ENCODE data around the gene CEP135. TPM values are rescaled to one million over a fixed set of nuclear protein-coding genes. Genes with fewer than 3 reads are reported as not detected.

CEP135 gene
- total RNA-seq, 2 donors from 2014 or later = 17.3 to 24.5 TPM

DNA sequence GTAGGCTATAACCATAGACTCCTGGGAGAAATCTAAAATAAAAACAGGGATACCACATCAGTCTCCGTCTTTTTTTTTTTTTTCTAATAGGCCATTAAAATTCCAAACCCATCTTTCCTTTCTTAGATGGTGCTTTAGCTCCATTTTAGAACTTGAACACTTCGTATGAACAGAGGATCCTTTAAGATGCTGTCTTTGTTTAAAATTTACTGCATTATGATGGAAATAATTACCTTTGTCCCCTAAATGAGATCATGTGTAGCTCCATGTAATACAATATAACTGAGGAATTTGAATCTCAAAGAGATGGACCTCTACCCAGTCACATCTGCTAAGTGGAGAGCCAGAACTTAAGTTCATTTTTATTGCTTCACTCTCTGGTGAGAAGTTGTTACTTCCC, 47.9 kb downstream of the CEP135 start:
- H3K4me1 Mint-ChIP-seq (ENCODE audit: low read depth in 2 of 2) = peaks cover 7 to 20% of the 10 kb centered on the region in 2 donors
- H3K27me3 Mint-ChIP-seq = no peaks in the 10 kb centered on the region
- no peak for DNase-seq (ENCODE audit: low spot score)
- peaks cover 42% of the 10 kb centered on the region for H3K36me3 Mint-ChIP-seq
- peaks cover 2% of the 10 kb centered on the region for H3K9me3 Mint-ChIP-seq
- no peak for ATAC-seq
- H3K27ac Mint-ChIP-seq = no peak overlapping the region
- H3K4me3 Mint-ChIP-seq = no peak overlapping the region

DNA sequence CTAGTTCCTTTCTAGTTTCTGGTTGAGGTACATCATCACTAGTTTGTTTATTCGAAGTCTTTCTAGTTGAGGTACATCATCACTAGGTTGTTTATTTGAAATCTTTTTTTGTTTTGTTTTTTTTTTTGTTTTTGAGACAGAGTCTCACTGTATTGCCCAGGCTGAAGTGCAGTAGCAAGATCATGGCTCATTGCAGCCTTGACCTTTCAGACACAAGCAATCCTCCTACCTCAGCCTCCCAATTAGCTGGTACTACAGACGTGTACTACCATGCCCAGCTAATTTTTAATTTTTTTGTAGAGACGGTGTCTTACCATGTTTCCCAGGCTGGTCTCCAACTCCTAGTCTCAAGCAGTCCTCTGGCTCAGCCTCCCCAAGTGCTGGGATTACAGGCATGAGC, 54.9 kb downstream of the CEP135 start:
- no peak for DNase-seq (ENCODE audit: low spot score)
- H3K4me3 Mint-ChIP-seq = no peak overlapping the region
- H3K27me3 Mint-ChIP-seq = no peaks in the 10 kb centered on the region
- no peak for ATAC-seq
- peaks cover 61% of the 10 kb centered on the region for H3K36me3 Mint-ChIP-seq
- peaks cover 9 to 15% of the 10 kb centered on the region in 2 donors for H3K4me1 Mint-ChIP-seq (ENCODE audit: low read depth in 2 of 2)
- H3K27ac Mint-ChIP-seq = no peak overlapping the region
- peaks cover 2% of the 10 kb centered on the region for H3K9me3 Mint-ChIP-seq

- H3K27me3 Mint-ChIP-seq = no peaks in the 10 kb centered on the region
- H3K4me3 Mint-ChIP-seq = no peak overlapping the region
Observed at GRCh38 chr4:56004235-56004634, 55.5 kb downstream of the CEP135 start.

GRCh38 chr4:56007154-56007553, 58.4 kb downstream of the CEP135 start:
- DNase-seq (ENCODE audit: low spot score) (no peak), ATAC-seq (no peak)
- Mint-ChIP-seq H3K4me1 (ENCODE audit: low read depth in 2 of 2) (peaks cover 0 to 8% of the 10 kb centered on the region in 2 donors), H3K27ac (no peak overlapping the region), H3K4me3 (no peak overlapping the region), H3K27me3 (no peaks in the 10 kb centered on the region), H3K9me3 (no peaks in the 10 kb centered on the region), H3K36me3 (peaks cover 34% of the 10 kb centered on the region)

More at GRCh38 chr4:56004235-56004634, 55.5 kb downstream of the CEP135 start:
- Mint-ChIP-seq H3K4me1 (ENCODE audit: low read depth in 2 of 2) (peaks cover 9 to 15% of the 10 kb centered on the region in 2 donors), H3K9me3 (peaks cover 2% of the 10 kb centered on the region), H3K36me3 (peaks cover 58% of the 10 kb centered on the region), H3K27ac (no peak overlapping the region)
- no peak for DNase-seq (ENCODE audit: low spot score)
- ATAC-seq = no peak

GRCh38 chr4:56008206-56008605, 59.5 kb downstream of the CEP135 start:
- DNase-seq (ENCODE audit: low spot score) (no peak), ATAC-seq (no peak)
- H3K9me3 Mint-ChIP-seq = no peaks in the 10 kb centered on the region
- H3K36me3 Mint-ChIP-seq = peaks cover 36% of the 10 kb centered on the region
- no peak overlapping the region for H3K4me3 Mint-ChIP-seq
- peaks cover 0 to 8% of the 10 kb centered on the region in 2 donors for H3K4me1 Mint-ChIP-seq (ENCODE audit: low read depth in 2 of 2)
- no peak overlapping the region for H3K27ac Mint-ChIP-seq
- H3K27me3 Mint-ChIP-seq = no peaks in the 10 kb centered on the region

DNA sequence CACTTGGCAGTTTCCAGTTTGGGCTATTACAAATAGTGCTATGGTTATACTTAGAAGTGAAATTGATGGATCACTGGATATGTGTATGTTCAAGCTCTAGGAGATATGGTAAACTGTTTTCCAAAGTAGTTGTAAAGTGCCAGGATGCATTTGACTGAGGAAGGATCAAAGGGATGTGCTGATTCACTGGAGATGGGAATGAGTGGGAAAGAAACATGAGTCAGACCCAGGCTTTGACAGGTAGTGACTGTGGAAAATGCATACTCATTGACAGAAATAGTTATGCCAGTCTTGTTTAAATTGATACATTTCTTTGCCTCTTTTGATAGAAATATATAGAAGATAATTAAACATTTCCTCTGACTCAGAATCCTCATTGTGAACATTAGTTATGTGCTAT, 77.9 kb downstream of the CEP135 start:
- Mint-ChIP-seq H3K4me1 (ENCODE audit: low read depth in 2 of 2) (peaks cover 0 to 4% of the 10 kb centered on the region in 2 donors), H3K9me3 (no peaks in the 10 kb centered on the region)
- no peak for ATAC-seq

GRCh38 chr4:56028165-56028564, 79.4 kb downstream of the CEP135 start:
- H3K9me3 Mint-ChIP-seq = no peaks in the 10 kb centered on the region
- no peak for ATAC-seq
- H3K36me3 Mint-ChIP-seq = peaks cover 25% of the 10 kb centered on the region
- peaks cover 0 to 4% of the 10 kb centered on the region in 2 donors for H3K4me1 Mint-ChIP-seq (ENCODE audit: low read depth in 2 of 2)
- H3K27ac Mint-ChIP-seq = no peak overlapping the region
- no peak for DNase-seq (ENCODE audit: low spot score)
- H3K4me3 Mint-ChIP-seq = no peak overlapping the region
- H3K27me3 Mint-ChIP-seq = no peaks in the 10 kb centered on the region

More for the DNA sequence above, 77.9 kb downstream of the CEP135 start:
- Mint-ChIP-seq H3K27ac (no peak overlapping the region), H3K36me3 (peaks cover 31% of the 10 kb centered on the region), H3K27me3 (no peaks in the 10 kb centered on the region), H3K4me3 (no peak overlapping the region)
- DNase-seq (ENCODE audit: low spot score) = no peak

GRCh38 chr4:56038487-56039162, 89.9 kb downstream of the CEP135 start:
- H3K27ac Mint-ChIP-seq = no peak overlapping the region
- H3K27me3 Mint-ChIP-seq = peaks cover 19 to 23% of the 10 kb centered on the region in 2 donors
- H3K36me3 Mint-ChIP-seq = no peaks in the 10 kb centered on the region
- no peak for DNase-seq (ENCODE audit: low spot score)
- no peaks in the 10 kb centered on the region for H3K4me1 Mint-ChIP-seq (ENCODE audit: low read depth in 2 of 2)
- no peaks in the 10 kb centered on the region for H3K9me3 Mint-ChIP-seq
- ATAC-seq = no peak
- no peak overlapping the region for H3K4me3 Mint-ChIP-seq

DNA sequence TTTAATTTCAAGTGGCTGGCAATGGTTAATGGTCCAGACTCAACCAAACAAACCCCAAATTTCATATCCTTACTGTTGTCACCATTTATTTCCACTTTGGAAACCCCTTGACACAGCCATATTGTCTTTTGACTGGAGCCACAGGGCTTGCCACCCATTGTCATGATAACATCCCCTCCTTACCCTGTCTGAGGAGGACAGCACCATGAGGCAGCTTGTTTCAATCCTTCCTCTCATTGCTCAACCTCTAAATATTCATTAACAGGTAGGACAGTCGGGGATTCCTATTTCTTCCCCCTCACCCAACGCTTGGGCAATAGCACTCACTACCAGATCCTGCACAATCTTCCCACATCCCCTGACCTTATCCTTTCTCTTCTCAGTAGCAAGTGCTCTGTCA, 92.1 kb downstream of the CEP135 start:
- Mint-ChIP-seq H3K4me3 (no peak overlapping the region), H3K9me3 (no peaks in the 10 kb centered on the region), H3K36me3 (no peaks in the 10 kb centered on the region), H3K4me1 (ENCODE audit: low read depth in 2 of 2) (no peaks in the 10 kb centered on the region), H3K27me3 (peaks cover 27 to 33% of the 10 kb centered on the region in 2 donors), H3K27ac (no peak overlapping the region)
- no peak for ATAC-seq
- DNase-seq (ENCODE audit: low spot score) = no peak

DNA sequence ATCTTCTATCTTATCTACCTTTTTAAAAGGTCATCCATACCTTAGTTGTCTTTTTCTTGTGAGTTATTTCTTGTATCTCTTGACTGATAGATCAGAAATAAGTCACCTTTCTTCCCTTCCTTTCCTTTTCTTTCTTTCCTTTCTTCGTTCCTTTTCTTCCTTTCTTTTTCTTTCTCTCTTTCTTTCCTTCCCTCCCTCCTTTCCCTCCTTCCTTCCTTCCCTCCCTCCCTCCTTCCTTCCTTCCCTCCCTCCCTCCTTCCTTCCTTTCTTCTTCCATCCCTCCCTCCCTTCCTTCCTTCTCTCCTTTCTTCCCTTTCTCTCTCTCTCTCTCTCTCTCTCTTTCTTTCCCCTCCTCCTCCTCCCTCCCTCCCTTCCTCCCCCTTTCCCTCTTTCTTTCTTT, 93.5 kb downstream of the CEP135 start:
- Mint-ChIP-seq H3K36me3 (no peaks in the 10 kb centered on the region), H3K9me3 (no peaks in the 10 kb centered on the region), H3K27ac (no peak overlapping the region), H3K4me3 (no peak overlapping the region), H3K4me1 (ENCODE audit: low read depth in 2 of 2) (no peaks in the 10 kb centered on the region), H3K27me3 (peaks cover 26 to 39% of the 10 kb centered on the region in 2 donors)
- ATAC-seq = no peak
- no peak for DNase-seq (ENCODE audit: low spot score)

DNA sequence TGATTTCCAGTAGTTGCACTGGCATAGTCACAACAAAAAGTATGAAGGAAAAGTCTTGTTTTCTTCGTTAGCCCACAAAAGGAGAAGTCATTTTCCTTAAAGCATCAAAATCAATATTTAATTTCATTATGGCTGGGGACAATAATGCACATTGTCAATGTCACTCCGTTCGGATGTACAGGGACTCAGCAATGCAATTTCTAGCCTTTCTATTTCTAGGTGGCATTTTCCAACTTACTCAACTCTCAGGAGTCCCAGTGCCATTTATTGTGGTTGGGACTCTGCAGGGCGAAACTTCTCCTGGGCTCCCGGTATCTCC, 99.6 kb downstream of the CEP135 start:
- ATAC-seq (no peak), DNase-seq (ENCODE audit: low spot score) (no peak)
- H3K4me3 Mint-ChIP-seq = peak overlapping the region; percentile 15
- no peak overlapping the region for H3K27ac Mint-ChIP-seq
- no peaks in the 10 kb centered on the region for H3K36me3 Mint-ChIP-seq
- H3K4me1 Mint-ChIP-seq (ENCODE audit: low read depth in 2 of 2) = peaks cover 7 to 9% of the 10 kb centered on the region in 2 donors
- H3K9me3 Mint-ChIP-seq = no peaks in the 10 kb centered on the region
- peaks cover 20 to 34% of the 10 kb centered on the region in 2 donors for H3K27me3 Mint-ChIP-seq

- H3K4me3 Mint-ChIP-seq = peak overlapping the region; percentile 15
- H3K4me1 Mint-ChIP-seq (ENCODE audit: low read depth in 2 of 2) = peaks cover 7 to 9% of the 10 kb centered on the region in 2 donors
- H3K27me3 Mint-ChIP-seq = peaks cover 20 to 34% of the 10 kb centered on the region in 2 donors
- ATAC-seq (peak; percentile 93 to 94), DNase-seq (ENCODE audit: low spot score) (no peak)
- no peaks in the 10 kb centered on the region for H3K9me3 Mint-ChIP-seq
- no peaks in the 10 kb centered on the region for H3K36me3 Mint-ChIP-seq
- H3K27ac Mint-ChIP-seq = no peak overlapping the region
Observed at GRCh38 chr4:56048702-56049431, 100.1 kb downstream of the CEP135 start.

- Mint-ChIP-seq H3K4me3 (no peak overlapping the region), H3K9me3 (no peaks in the 10 kb centered on the region), H3K4me1 (ENCODE audit: low read depth in 2 of 2) (peaks cover 7 to 9% of the 10 kb centered on the region in 2 donors), H3K27ac (no peak overlapping the region), H3K27me3 (peaks cover 13 to 38% of the 10 kb centered on the region in 2 donors), H3K36me3 (no peaks in the 10 kb centered on the region)
- no peak for ATAC-seq
- DNase-seq (ENCODE audit: low spot score) = no peak
Observed at GRCh38 chr4:56050625-56051024, 101.9 kb downstream of the CEP135 start.

- peaks cover 10 to 33% of the 10 kb centered on the region in 2 donors for H3K27me3 Mint-ChIP-seq
- ATAC-seq = no peak
- H3K27ac Mint-ChIP-seq = no peak overlapping the region
- H3K36me3 Mint-ChIP-seq = no peaks in the 10 kb centered on the region
- peaks cover 7 to 9% of the 10 kb centered on the region in 2 donors for H3K4me1 Mint-ChIP-seq (ENCODE audit: low read depth in 2 of 2)
- no peak for DNase-seq (ENCODE audit: low spot score)
- no peak overlapping the region for H3K4me3 Mint-ChIP-seq
- H3K9me3 Mint-ChIP-seq = no peaks in the 10 kb centered on the region
Observed at GRCh38 chr4:56051029-56051709, 102.4 kb downstream of the CEP135 start.
